HG03520 (cell line): Measurements from ENCODE around the gene ATP10B.

Experiments
- ATAC-seq: cut with Tn5 transposase; IDR thresholded peaks from one replicate; pipeline ENCODE4 v1.9.1; 2021; ENCODE audit warnings: mild to moderate bottlenecking, moderate library complexity; ENCODE audit not compliant: unreplicated experiment

Gene ATP10B

DNA sequence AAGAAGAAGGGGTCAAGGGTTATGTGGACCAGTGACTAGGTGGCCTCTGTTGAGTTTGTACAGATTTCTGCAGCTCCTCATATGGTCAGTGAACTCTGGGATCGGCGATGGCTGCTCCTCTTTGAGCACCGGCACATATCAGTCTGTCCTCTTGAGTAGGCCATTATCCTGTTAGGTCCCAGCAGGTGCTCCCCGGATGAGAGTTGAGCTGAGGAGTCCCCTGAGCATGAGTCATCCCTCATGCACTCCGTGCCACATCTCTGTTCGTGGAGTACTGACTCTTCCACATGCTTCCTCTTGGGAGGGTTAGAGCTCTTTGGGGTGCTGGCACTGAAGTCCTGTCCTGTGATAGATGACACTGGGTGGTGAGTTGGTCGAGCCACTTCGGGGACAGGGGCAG lies 286.6 kb downstream of the ATP10B start:
- ATAC-seq = no peak

GRCh38 chr5:160556846-160557245 lies 295.2 kb downstream of the ATP10B start:
- ATAC-seq = no peak

GRCh38 chr5:160555971-160556631 lies 295.9 kb downstream of the ATP10B start:
- ATAC-seq = no peak

DNA sequence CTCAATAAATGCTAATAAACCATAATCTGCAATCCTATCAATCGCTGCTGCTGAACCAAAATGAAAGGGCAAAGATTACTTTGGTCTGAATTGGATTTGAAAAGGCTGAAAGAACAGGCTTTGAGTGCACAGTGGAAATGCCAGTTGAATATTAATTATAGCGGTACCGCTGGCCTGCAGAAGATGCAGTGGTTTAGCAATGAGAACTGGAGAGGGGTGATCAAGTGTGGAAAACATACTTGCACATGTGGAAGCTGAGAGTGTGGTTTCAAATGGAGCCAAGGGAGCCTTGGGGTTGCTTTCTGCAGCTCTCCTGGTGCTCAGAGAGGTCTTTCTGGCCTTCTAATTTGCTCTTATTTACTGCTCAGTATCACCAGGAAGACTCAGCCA lies 296.4 kb downstream of the ATP10B start:
- no peak for ATAC-seq

GRCh38 chr5:160550075-160550474 lies 301.9 kb downstream of the ATP10B start:
- ATAC-seq = no peak

GRCh38 chr5:160548949-160549645 lies 302.9 kb downstream of the ATP10B start:
- no peak for ATAC-seq

GRCh38 chr5:160547872-160548271 lies 304.1 kb downstream of the ATP10B start:
- ATAC-seq = no peak

GRCh38 chr5:160547061-160547460 lies 304.9 kb downstream of the ATP10B start:
- ATAC-seq = no peak

GRCh38 chr5:160545832-160546231 lies 306.2 kb downstream of the ATP10B start:
- ATAC-seq = no peak

DNA sequence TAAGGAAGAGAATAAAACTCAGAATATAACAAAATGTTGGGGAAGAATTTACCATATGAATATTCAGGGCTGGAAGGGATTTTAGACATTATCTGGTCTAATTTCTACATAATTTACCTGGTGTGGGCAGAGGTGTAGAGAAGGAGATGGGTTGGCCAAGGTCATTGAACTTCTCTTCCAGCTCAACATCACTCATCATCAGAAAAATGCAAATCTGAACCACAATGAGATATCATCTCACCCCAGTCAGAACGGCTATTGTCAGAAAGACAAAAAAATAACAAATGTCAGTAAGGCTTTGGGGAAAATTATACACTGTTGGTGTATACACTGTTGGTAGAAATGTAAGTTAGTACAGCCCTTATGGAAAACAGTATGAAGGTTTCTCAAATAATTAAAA lies 308.6 kb downstream of the ATP10B start:
- ATAC-seq = no peak

DNA sequence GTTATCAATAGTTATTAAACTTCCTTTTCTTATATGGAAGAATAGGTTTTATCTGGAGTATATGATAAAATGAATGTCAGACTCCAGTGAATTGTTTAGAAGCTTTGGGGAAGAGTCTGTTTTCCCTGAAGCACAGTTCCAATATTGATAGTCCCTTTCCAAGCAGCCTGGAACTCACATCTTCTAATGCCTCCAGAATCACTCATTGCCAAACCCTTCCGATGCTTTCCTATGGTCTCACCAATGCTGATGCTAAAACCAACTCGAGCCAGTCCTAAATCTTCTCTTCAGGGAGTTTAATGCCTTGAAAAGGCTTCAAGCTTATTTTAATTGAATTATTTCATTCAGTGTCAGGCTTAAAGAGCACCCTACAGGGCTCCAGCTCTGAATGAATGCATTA lies 309.2 kb downstream of the ATP10B start:
- ATAC-seq = no peak

DNA sequence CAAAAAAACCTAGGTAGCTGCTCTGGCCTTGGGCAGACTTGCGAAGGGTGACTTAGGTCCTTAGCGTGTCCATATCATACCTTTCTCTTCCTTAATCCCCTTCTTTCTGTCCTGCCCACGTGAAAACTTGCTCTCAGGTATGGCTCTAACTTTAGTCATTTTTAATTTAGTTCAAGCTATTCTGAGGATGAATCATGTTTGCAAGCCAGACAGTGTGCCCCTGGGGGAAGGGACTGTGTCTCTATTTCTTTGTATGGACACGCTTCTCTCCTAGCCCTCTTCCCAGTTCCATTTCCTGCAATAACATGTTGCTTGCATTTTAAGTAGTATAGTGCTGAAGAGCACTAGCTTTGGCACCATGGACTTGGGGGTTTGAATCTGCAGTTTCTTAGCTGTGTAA lies 309.7 kb downstream of the ATP10B start:
- no peak for ATAC-seq

GRCh38 chr5:160539431-160539830 lies 312.6 kb downstream of the ATP10B start:
- no peak for ATAC-seq

DNA sequence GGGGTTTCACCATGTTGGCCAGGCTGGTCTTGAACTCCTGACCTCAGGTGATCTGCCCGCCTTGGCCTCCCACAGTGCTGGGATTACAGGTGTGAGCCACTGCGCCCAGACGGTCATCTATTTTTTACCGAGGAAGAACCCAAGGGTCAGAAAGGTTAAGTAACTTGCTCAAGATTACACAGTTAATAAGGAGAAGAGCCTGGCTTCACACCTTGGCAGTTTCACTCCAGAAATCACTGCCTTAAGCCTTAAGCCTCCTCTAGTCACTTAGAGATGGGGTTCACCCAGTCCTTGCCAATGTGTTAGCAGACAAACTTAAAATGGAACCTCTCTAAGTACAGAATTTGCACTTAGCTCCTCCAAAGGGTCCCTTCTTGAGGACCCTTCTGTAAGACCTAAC lies 314.1 kb downstream of the ATP10B start:
- ATAC-seq = no peak

GRCh38 chr5:160537116-160537515 lies 314.9 kb downstream of the ATP10B start:
- no peak for ATAC-seq

DNA sequence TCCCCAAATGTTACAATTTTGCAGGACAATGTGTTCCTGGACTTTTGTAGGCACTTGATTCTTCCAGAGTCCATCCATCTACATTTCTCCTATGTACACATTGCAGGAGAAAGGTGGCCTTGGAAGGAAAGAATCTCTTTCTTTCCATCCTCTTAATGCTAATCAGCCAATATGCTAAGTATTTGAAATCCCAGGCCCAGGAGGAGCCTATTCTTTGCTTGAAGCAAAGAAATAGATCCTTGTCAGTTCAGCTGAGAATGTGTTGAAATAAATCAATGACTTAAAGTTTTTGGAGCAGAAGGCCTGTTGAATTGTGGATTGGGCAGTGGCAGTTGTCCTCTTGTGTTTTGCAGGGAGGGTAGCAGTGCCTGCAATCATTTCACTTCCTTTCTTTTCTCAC lies 317.1 kb downstream of the ATP10B start:
- no peak for ATAC-seq

GRCh38 chr5:160534125-160534524 lies 317.9 kb downstream of the ATP10B start:
- ATAC-seq = no peak

GRCh38 chr5:160525471-160526261 lies 326.3 kb downstream of the ATP10B start:
- ATAC-seq = no peak

- ATAC-seq = no peak
Observed at GRCh38 chr5:160524827-160525226, 327.2 kb downstream of the ATP10B start.

DNA sequence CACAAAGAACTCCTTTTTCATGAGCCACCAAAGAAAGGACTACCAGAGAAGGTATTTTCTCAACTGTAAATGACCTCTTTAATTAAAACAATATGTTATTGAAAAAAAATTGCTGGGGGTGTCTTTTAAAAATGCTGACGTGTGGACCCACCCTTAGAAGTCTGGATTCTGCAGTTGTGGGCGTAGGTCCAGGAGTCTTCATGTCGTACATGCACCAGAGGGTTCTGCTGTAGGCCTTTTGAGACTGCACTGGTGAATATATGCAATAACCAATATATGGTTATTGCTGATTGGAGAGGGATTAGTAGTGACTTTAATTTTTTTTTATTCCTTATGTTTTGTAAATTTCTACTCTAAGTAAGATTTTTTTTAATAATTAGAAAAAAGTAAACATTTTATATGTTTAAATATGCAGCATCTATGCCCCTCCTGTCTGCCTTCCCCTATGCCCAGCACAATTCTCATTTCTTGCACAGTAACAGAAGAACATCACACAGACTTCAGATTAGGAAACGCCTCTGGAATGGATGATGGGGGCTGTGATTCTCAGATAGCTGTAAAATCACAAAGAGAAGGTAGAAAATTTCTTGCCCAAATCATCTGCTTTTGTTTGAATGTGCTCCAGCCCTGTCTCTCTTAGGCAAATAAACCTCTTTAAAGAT lies 328.4 kb downstream of the ATP10B start:
- no peak for ATAC-seq

GRCh38 chr5:160521392-160521663 lies 330.7 kb downstream of the ATP10B start:
- no peak for ATAC-seq
